WTC11 (cell line): ENCODE data around the gene CHML. TPM values are rescaled to one million over a fixed set of nuclear protein-coding genes. Genes with fewer than 3 reads are reported as not detected.
A peak's percentile ranks its signal among the peaks of the same experiment; 100 is the strongest.

Source experiments
- ATAC-seq: fragments of 200-7000 bp; cut with Tn5 transposase; 2 replicates; pipeline ENCODE4 v1.10.0; 2021; ENCODE audit warnings: mild to moderate bottlenecking, moderate library complexity
- CTCF ChIA-PET: fragments of 300-600 bp; sonication (Branson Sonifier 250); formaldehyde crosslinking; loops from one replicate; lab custom pipeline; 2021; ENCODE audit warnings: antibody characterized with exemption; lab: Charles Lee
- POLR2A ChIA-PET: fragments of 350-600 bp; sonication (Branson Sonifier 250); formaldehyde crosslinking; loops from one replicate; lab custom pipeline; 2021; ENCODE audit warnings: antibody characterized with exemption; lab: Charles Lee
- DNase-seq: peaks from one replicate; pipeline ENCODE4 v3.0.0; 2021; ENCODE audit warnings: low spot score
- H3K27ac Mint-ChIP-seq: 2 replicates; pipeline ENCODE4 v1.8.0; 2021; ENCODE audit warnings: mixed read lengths
- H3K27me3 Mint-ChIP-seq: 2 replicates; pipeline ENCODE4 v1.8.0; 2021; ENCODE audit warnings: low read depth, mild to moderate bottlenecking, moderate library complexity, mixed read lengths
- H3K36me3 Mint-ChIP-seq: 2 replicates; pipeline ENCODE4 v1.8.0; 2021; ENCODE audit warnings: mixed read lengths
- H3K4me1 Mint-ChIP-seq: 2 replicates; pipeline ENCODE4 v1.8.0; 2022; ENCODE audit warnings: mixed read lengths
- H3K4me3 Mint-ChIP-seq: 2 replicates; pipeline ENCODE4 v1.8.0; 2021; ENCODE audit warnings: mild to moderate bottlenecking, moderate library complexity, mixed read lengths
- H3K9me3 Mint-ChIP-seq: 2 replicates; pipeline ENCODE4 v1.8.0; 2021; ENCODE audit warnings: mixed read lengths
- AFF4 ChIP-seq: sonication (generic); formaldehyde crosslinking; IDR thresholded peaks from 2 replicates; pipeline ENCODE4 v1.8.1; 2023; ENCODE audit warnings: mild to moderate bottlenecking, missing genetic modification reagents, borderline replicate concordance
- ATF6 ChIP-seq: sonication (generic); formaldehyde crosslinking; IDR thresholded peaks from 2 replicates; pipeline ENCODE4 v1.8.1; 2023; ENCODE audit warnings: mild to moderate bottlenecking, missing genetic modification reagents
- CREM ChIP-seq: sonication (generic); formaldehyde crosslinking; IDR thresholded peaks from 2 replicates; pipeline ENCODE4 v1.8.1; 2022; ENCODE audit warnings: mild to moderate bottlenecking, missing genetic modification reagents, moderate library complexity
- E2F1 ChIP-seq: sonication (generic); formaldehyde crosslinking; IDR thresholded peaks from 2 replicates; pipeline ENCODE4 v1.8.0; 2022; ENCODE audit warnings: mild to moderate bottlenecking, missing genetic modification reagents
- E2F5 ChIP-seq: sonication (generic); formaldehyde crosslinking; IDR thresholded peaks from 2 replicates; pipeline ENCODE4 v1.8.1; 2022; ENCODE audit warnings: mild to moderate bottlenecking, moderate library complexity, missing genetic modification reagents
- ELF4 ChIP-seq: sonication (generic); formaldehyde crosslinking; IDR thresholded peaks from 2 replicates; pipeline ENCODE4 v1.8.1; 2022; ENCODE audit warnings: low read depth, mild to moderate bottlenecking, moderate library complexity, missing genetic modification reagents
- EMX1 ChIP-seq: fragments of 250-450 bp; sonication (Bioruptor Pico); IDR thresholded peaks from 2 replicates; pipeline ENCODE4 v1.8.0; 2021; ENCODE audit warnings: mild to moderate bottlenecking
- ESRRA ChIP-seq: sonication (generic); formaldehyde crosslinking; IDR thresholded peaks from 2 replicates; pipeline ENCODE4 v1.8.1; 2022; ENCODE audit warnings: mild to moderate bottlenecking, missing genetic modification reagents, borderline replicate concordance
- FOXK1 ChIP-seq: sonication (generic); formaldehyde crosslinking; IDR thresholded peaks from 2 replicates; pipeline ENCODE4 v1.8.0; 2022; ENCODE audit warnings: mild to moderate bottlenecking, moderate library complexity, missing genetic modification reagents
- FOXP4 ChIP-seq: sonication (generic); formaldehyde crosslinking; IDR thresholded peaks from 2 replicates; pipeline ENCODE4 v1.8.0; 2022; ENCODE audit warnings: mild to moderate bottlenecking, missing genetic modification reagents
- JUN ChIP-seq: sonication (generic); formaldehyde crosslinking; IDR thresholded peaks from 2 replicates; pipeline ENCODE4 v1.8.0; 2023; ENCODE audit warnings: mild to moderate bottlenecking, missing genetic modification reagents
- MAX ChIP-seq: sonication (generic); formaldehyde crosslinking; IDR thresholded peaks from 2 replicates; pipeline ENCODE4 v1.8.0; 2022; ENCODE audit warnings: mild to moderate bottlenecking, missing genetic modification reagents
- PRRX2 ChIP-seq: fragments of 250-450 bp; sonication (Bioruptor Pico); IDR thresholded peaks from 2 replicates; pipeline ENCODE4 v1.8.0; 2021; ENCODE audit warnings: mild to moderate bottlenecking
- SMAD3 ChIP-seq: sonication (generic); formaldehyde crosslinking; IDR thresholded peaks from 2 replicates; pipeline ENCODE4 v1.8.0; 2022; ENCODE audit warnings: missing genetic modification reagents, mild to moderate bottlenecking, borderline replicate concordance
- SP1 ChIP-seq: sonication (generic); formaldehyde crosslinking; conservative IDR thresholded peaks from 2 replicates; pipeline ENCODE4 v1.8.1; 2022; ENCODE audit warnings: missing genetic modification reagents
- ZNF219 ChIP-seq: sonication (generic); formaldehyde crosslinking; IDR thresholded peaks from 2 replicates; pipeline ENCODE4 v1.8.0; 2023; ENCODE audit warnings: missing genetic modification reagents, mild to moderate bottlenecking, borderline replicate concordance
- total RNA-seq: library from RNA; stranded (reverse); gene quantifications from 3 replicates; pipeline ENCODE4 v1.2.3, GENCODE V29; 2021

The CHML gene
- total RNA-seq, 1 experiment from 2014 or later: 53.5 TPM

GRCh38 chr1:241640149-241640866 lies at the start of gene CHML, which contains the start of gene OPN3 (continued):
- peak; percentile 56; the same call in 1 of the 2 replicates for TF ChIP-seq FOXP4 (CRISPR knock-in tag)
- TF ChIP-seq FOXK1: peak; percentile 60

GRCh38 chr1:241688940-241689368 lies 48.8 kb upstream of the CHML start:
- Mint-ChIP-seq H3K4me1 (no peaks in the 10 kb centered on the region), H3K27me3 (no peaks in the 10 kb centered on the region), H3K4me3 (no peak overlapping the region), H3K9me3 (no peaks in the 10 kb centered on the region), H3K36me3 (no peaks in the 10 kb centered on the region), H3K27ac (no peak overlapping the region)
- ChIA-PET POLR2A (no interaction called here), CTCF (no interaction called here)
- ATAC-seq (no peak), DNase-seq (no peak)
- TF ChIP-seq ATF6 (CRISPR knock-in tag): no peak
- TF ChIP-seq ELF4 (CRISPR knock-in tag): no peak

- Mint-ChIP-seq H3K27ac (no peak overlapping the region), H3K4me3 (no peak overlapping the region), H3K4me1 (no peaks in the 10 kb centered on the region), H3K9me3 (peaks cover 4% of the 10 kb centered on the region; the same call in 1 of the 2 replicates), H3K36me3 (no peaks in the 10 kb centered on the region), H3K27me3 (no peaks in the 10 kb centered on the region)
- DNase-seq (no peak), ATAC-seq (no peak)
- POLR2A ChIA-PET: no interaction called here
- CTCF ChIA-PET: no interaction called here
- no peak for TF ChIP-seq SP1 (CRISPR knock-in tag)
Measured at GRCh38 chr1:241684108-241684507, 43.9 kb upstream of the CHML start.

- H3K27me3 Mint-ChIP-seq: no peaks in the 10 kb centered on the region
- no peak for ATAC-seq
- no peaks in the 10 kb centered on the region for H3K4me1 Mint-ChIP-seq
- no peaks in the 10 kb centered on the region for H3K36me3 Mint-ChIP-seq
- H3K4me3 Mint-ChIP-seq: no peak overlapping the region
- POLR2A ChIA-PET: no interaction called here
- no peak overlapping the region for H3K27ac Mint-ChIP-seq
- H3K9me3 Mint-ChIP-seq: peaks cover 4% of the 10 kb centered on the region; the same call in 1 of the 2 replicates
- no peak for DNase-seq
- CTCF ChIA-PET: no interaction called here
- TF ChIP-seq MAX (CRISPR knock-in tag) (no peak), ESRRA (CRISPR knock-in tag) (no peak), CREM (CRISPR knock-in tag) (no peak), ZNF219 (CRISPR knock-in tag) (no peak), JUN (no peak), ATF6 (CRISPR knock-in tag) (no peak), E2F5 (no peak), EMX1 (CRISPR knock-in tag) (no peak), PRRX2 (CRISPR knock-in tag) (no peak), AFF4 (CRISPR knock-in tag) (no peak), SMAD3 (CRISPR knock-in tag) (no peak), E2F1 (CRISPR knock-in tag) (no peak)
Measured at GRCh38 chr1:241682921-241683320, 42.8 kb upstream of the CHML start.
